HCT116 (cell line): ENCODE data around the gene PDCD6IP. TPM values are rescaled to one million over a fixed set of nuclear protein-coding genes. Genes with fewer than 3 reads are reported as not detected.

Experiments used
- ATAC-seq: fragments of 200-7000 bp; cut with Tn5 transposase; 2 replicates; pipeline ENCODE4 v1.9.1; 2020; ENCODE audit warnings: mild to moderate bottlenecking, moderate library complexity
- BruUV-seq: library from RNA; stranded (reverse); fragments of 400-500 nt; replicated peaks from 2 replicates; lab custom pipeline; 2021; lab: Mats Ljungman, UMichigan
- CTCF ChIA-PET: fragments of 300-600 bp; sonication (Branson Sonifier 250); formaldehyde crosslinking; loops from one replicate; lab custom pipeline; 2021; ENCODE audit warnings: antibody characterized with exemption; lab: Charles Lee
- POLR2A ChIA-PET: fragments of 300-600, 350-600 bp; sonication (Branson Sonifier 250); formaldehyde crosslinking; loops from one replicate; lab custom pipeline; 2021; ENCODE audit warnings: antibody characterized with exemption; lab: Charles Lee
- RAD21 ChIA-PET, 2 experiments: fragments of 300-600 bp; sonication (Branson Sonifier 250); formaldehyde crosslinking; loops; one replicate each; lab custom pipeline; 2023; ENCODE audit warnings: low total read pairs in 2 of 2; ENCODE audit not compliant: uncharacterized antibody in 2 of 2, unreplicated experiment in 2 of 2, low non-redundant PET in 1 of 2; lab: Charles Lee
- DNase-seq: peaks from one replicate; pipeline ENCODE4 v3.0.0-alpha.2; 2010; ENCODE audit warnings: low read depth, low spot score
- H2AFZ ChIP-seq: fragments of 200-600 bp; shearing (Covaris generic), sonication (generic); 2 replicates; pipeline ENCODE4 v1.6.1; 2017; ENCODE audit warnings: low read depth, mixed run types, mixed read lengths, antibody characterized with exemption, low read length; ENCODE audit not compliant: poor library complexity, severe bottlenecking
- H3K27ac ChIP-seq: 2 replicates; pipeline ENCODE4 v1.5.1; 2012; ENCODE audit warnings: low read depth, low read length
- H3K27me3 ChIP-seq: fragments of 200-600 bp; sonication (generic); 2 replicates; pipeline ENCODE4 v1.6.1; 2016; ENCODE audit warnings: mixed run types, low read length, mixed read lengths; ENCODE audit not compliant: insufficient read depth
- H3K36me3 ChIP-seq, 2 experiments: fragments of 200-500 bp in 1 of 2; fragments of 200-600 bp in 1 of 2; sonication (Bioruptor generic) in 1 of 2; sonication (generic) in 1 of 2; 2 replicates each; pipeline versions ENCODE4 v1.5.1 to v1.6.1; 2014 to 2016; ENCODE audit warnings: low read length in 2 of 2, inconsistent platforms in 1 of 2, mixed read lengths in 1 of 2, mixed run types in 1 of 2; ENCODE audit not compliant: insufficient read depth in 2 of 2, control insufficient read depth in 1 of 2
- H3K4me1 ChIP-seq, 2 experiments: fragments of 200-600 bp in 1 of 2; sonication (generic) in 1 of 2; 2 replicates each; pipeline versions ENCODE4 v1.5.1 to v1.6.1; 2012 to 2017; ENCODE audit warnings: low read length in 2 of 2, inconsistent platforms in 1 of 2, mild to moderate bottlenecking in 1 of 2, mixed read lengths in 1 of 2, mixed run types in 1 of 2, moderate library complexity in 1 of 2; ENCODE audit not compliant: insufficient read depth in 2 of 2, control insufficient read depth in 1 of 2
- H3K4me2 ChIP-seq: fragments of 200-600 bp; sonication (generic); 2 replicates; pipeline ENCODE4 v1.6.1; 2017; ENCODE audit warnings: mixed run types, low read length, mixed read lengths
- H3K4me3 ChIP-seq, 2 experiments: fragments of 200-600 bp in 1 of 2; sonication (generic) in 1 of 2; replicated peaks in 1 of 2; 2 replicates each; pipeline ENCODE4 v1.5.1; 2011 to 2016; ENCODE audit warnings: low read length in 2 of 2, control low read depth in 1 of 2, low read depth in 1 of 2, mild to moderate bottlenecking in 1 of 2, mixed read lengths in 1 of 2, mixed run types in 1 of 2
- H3K79me2 ChIP-seq: fragments of 200-600 bp; sonication (generic); 2 replicates; pipeline ENCODE4 v1.6.1; 2017; ENCODE audit warnings: mild to moderate bottlenecking, mixed run types, low read length, moderate library complexity, mixed read lengths; ENCODE audit not compliant: insufficient read depth
- H3K9ac ChIP-seq: fragments of 200-600 bp; sonication (generic); 2 replicates; pipeline ENCODE4 v1.6.1; 2016; ENCODE audit warnings: low read length, mixed read lengths
- H3K9me2 ChIP-seq: fragments of 200-600 bp; sonication (generic), shearing (Covaris generic); 2 replicates; pipeline ENCODE4 v1.6.1; 2017; ENCODE audit warnings: mixed run types, mild to moderate bottlenecking, moderate library complexity; ENCODE audit not compliant: insufficient read depth
- H3K9me3 ChIP-seq, 2 experiments: fragments of 200-500 bp in 1 of 2; fragments of 200-600 bp in 1 of 2; sonication (Bioruptor generic) in 1 of 2; sonication (generic) in 1 of 2; 2 replicates each; pipeline ENCODE4 v1.6.1; 2014 to 2017; ENCODE audit warnings: low read length in 2 of 2, mixed read lengths in 2 of 2, inconsistent platforms in 1 of 2, low read depth in 1 of 2, mild to moderate bottlenecking in 1 of 2, mixed run types in 1 of 2, moderate library complexity in 1 of 2; ENCODE audit not compliant: control insufficient read depth in 1 of 2, insufficient read depth in 1 of 2
- H4K20me1 ChIP-seq: fragments of 200-600 bp; sonication (generic), shearing (Covaris generic); 2 replicates; pipeline ENCODE4 v1.6.1; 2017; ENCODE audit warnings: mixed run types, mild to moderate bottlenecking, moderate library complexity; ENCODE audit not compliant: insufficient read depth
- ATF3 ChIP-seq: IDR thresholded peaks from 2 replicates; pipeline ENCODE4 v1.6.1; 2012
- CBX3 ChIP-seq: IDR thresholded peaks from 2 replicates; pipeline ENCODE4 v1.6.1; 2012; ENCODE audit warnings: low read depth
- CEBPB ChIP-seq: IDR thresholded peaks from 2 replicates; pipeline ENCODE4 v1.6.1; 2012; ENCODE audit warnings: low read depth
- ELF1 ChIP-seq: IDR thresholded peaks from 2 replicates; pipeline ENCODE4 v1.6.1; 2012; ENCODE audit warnings: low read depth, borderline replicate concordance
- EZH2phosphoT487 ChIP-seq: fragments of 200-600 bp; IDR thresholded peaks from 2 replicates; pipeline ENCODE4 v1.6.1; 2018; ENCODE audit warnings: antibody characterized with exemption, borderline replicate concordance
- FOSL1 ChIP-seq: IDR thresholded peaks from 2 replicates; pipeline ENCODE4 v1.6.1; 2012; ENCODE audit warnings: low read depth
- MAX ChIP-seq: IDR thresholded peaks from 2 replicates; pipeline ENCODE4 v1.6.1; 2012
- POLR2A ChIP-seq: IDR thresholded peaks from 2 replicates; pipeline ENCODE4 v1.7.0; 2011; ENCODE audit warnings: borderline replicate concordance; ENCODE audit not compliant: insufficient read depth, insufficient read length; ENCODE audit errors: extremely low read depth
- POLR2AphosphoS5 ChIP-seq: IDR thresholded peaks from 2 replicates; pipeline ENCODE4 v1.6.1; 2011; ENCODE audit warnings: mild to moderate bottlenecking, low read depth, low read length, moderate library complexity
- REST ChIP-seq: IDR thresholded peaks from 2 replicates; pipeline ENCODE4 v1.6.1; 2012; ENCODE audit warnings: low read depth
- TCF7L2 ChIP-seq: IDR thresholded peaks from 2 replicates; pipeline ENCODE4 v1.7.0; 2011; ENCODE audit warnings: borderline replicate concordance, inconsistent platforms; ENCODE audit not compliant: insufficient read depth, insufficient read length; ENCODE audit errors: extremely low read depth
- YY1 ChIP-seq: IDR thresholded peaks from 2 replicates; pipeline ENCODE4 v1.6.1; 2011; ENCODE audit warnings: low read length, low read depth, moderate library complexity, mild to moderate bottlenecking; ENCODE audit not compliant: insufficient replicate concordance; ENCODE audit errors: extremely low read depth
- ZBTB33 ChIP-seq: IDR thresholded peaks from 2 replicates; pipeline ENCODE4 v1.6.1; 2011; ENCODE audit warnings: mild to moderate bottlenecking, low read length, moderate library complexity; ENCODE audit not compliant: insufficient replicate concordance; ENCODE audit errors: extremely low read depth
- intact Hi-C: fragments of 100-400 bp; cut with micrococcal nuclease; formaldehyde crosslinking; loops from 2 replicates; pipeline ENCODE4 v1.10.0; 2022
- total RNA-seq: library from RNA; stranded (reverse); gene quantifications from one replicate; pipeline ENCODE4 v1.2.1, GENCODE V29; 2021; ENCODE audit not compliant: unreplicated experiment

PDCD6IP gene
- total RNA-seq, 1 experiment from 2014 or later, result 241 TPM

GRCh38 chr3:33789183-33789954 lies 9.1 kb upstream of the PDCD6IP start:
- H4K20me1 ChIP-seq, result no peaks in the 10 kb centered on the region
- no peaks in the 10 kb centered on the region for H3K9me2 ChIP-seq
- ChIA-PET CTCF (interaction anchor here (1.4 to 1.5 kb wide), 2 partner anchors 9 to 842 kb away, joined by 3 read pairs; no protein-coding TSS in a partner anchor), POLR2A (no interaction called here), RAD21 (no interaction called here)
- BruUV-seq, result no TSS peak
- H3K9ac ChIP-seq, result no peak overlapping the region
- TF ChIP-seq POLR2AphosphoS5, result no peak
- TF ChIP-seq POLR2A, result no peak
- no peak for TF ChIP-seq EZH2phosphoT487
- no peak for TF ChIP-seq ELF1
- no peak for TF ChIP-seq FOSL1
- TF ChIP-seq CBX3, result no peak
- no peak for TF ChIP-seq TCF7L2
- no peak for TF ChIP-seq YY1
- TF ChIP-seq REST, result no peak
- TF ChIP-seq MAX, result no peak
- TF ChIP-seq ZBTB33, result no peak
- no peak for TF ChIP-seq CEBPB
- TF ChIP-seq ATF3, result no peak
- no peak for ATAC-seq
- H2AFZ ChIP-seq, result no peak overlapping the region
- no peak overlapping the region for H3K27ac ChIP-seq
- H3K4me1 ChIP-seq, result peaks cover 0 to 17% of the 10 kb centered on the region in 2 experiments; a peak in 2 of 4 replicates
- intact Hi-C loops, result no loop called here
- no peaks in the 10 kb centered on the region for H3K79me2 ChIP-seq
- H3K27me3 ChIP-seq, result no peaks in the 10 kb centered on the region
- DNase-seq, result no peak
- H3K4me2 ChIP-seq, result no peak overlapping the region
- H3K36me3 ChIP-seq, result no peaks in the 10 kb centered on the region
- no peaks in the 10 kb centered on the region for H3K9me3 ChIP-seq
- H3K4me3 ChIP-seq, result no peak overlapping the region
